GM19238 (cell line): ENCODE data around the gene COX6B2.

Experiments
- DNase-seq: peaks from one replicate; pipeline ENCODE4 v3.0.0; 2011; ENCODE audit warnings: low spot score; ENCODE audit not compliant: insufficient read length

COX6B2 gene

GRCh38 chr19:55383279-55384130 lies 29.0 kb upstream of the COX6B2 start:
- peak; percentile 82 for DNase-seq

- no peak for DNase-seq
These were observed 28.1 kb upstream of the COX6B2 start for GRCh38 chr19:55382522-55383054.

GRCh38 chr19:55382013-55382412 lies 27.5 kb upstream of the COX6B2 start:
- no peak for DNase-seq

- no peak for DNase-seq
These were observed 24.7 kb upstream of the COX6B2 start for GRCh38 chr19:55379174-55379573.

GRCh38 chr19:55377356-55378131 lies 23.0 kb upstream of the COX6B2 start:
- no peak for DNase-seq

GRCh38 chr19:55376241-55376933 lies 21.9 kb upstream of the COX6B2 start, which contains the start of gene TMEM190:
Gene TMEM190, plus strand, starts transcription at chr19:55376826. Its CDS starts 28 bp downstream, at chr19:55376854.
- DNase-seq = no peak

GRCh38 chr19:55373993-55374757 lies 19.7 kb upstream of the COX6B2 start:
- no peak for DNase-seq

- DNase-seq = no peak
These were observed 18.9 kb upstream of the COX6B2 start for GRCh38 chr19:55373306-55373992.

- DNase-seq = no peak
These were observed 18.0 kb upstream of the COX6B2 start for GRCh38 chr19:55372316-55373081.

GRCh38 chr19:55370305-55370988 lies 15.9 kb upstream of the COX6B2 start, which contains the start of gene IL11:
Gene IL11, minus strand, starts transcription at chr19:55370463. Its CDS starts 153 bp downstream, at chr19:55370310.
- DNase-seq = no peak

- peak; percentile 64 for DNase-seq
These were observed 15.3 kb upstream of the COX6B2 start for GRCh38 chr19:55369653-55370304.

- no peak for DNase-seq
These were observed 14.4 kb upstream of the COX6B2 start for GRCh38 chr19:55368701-55369563.

GRCh38 chr19:55368106-55368505 lies 13.6 kb upstream of the COX6B2 start:
- no peak for DNase-seq

- DNase-seq = no peak
These were observed 12.3 kb upstream of the COX6B2 start for GRCh38 chr19:55366790-55367189.

- DNase-seq = no peak
These were observed 11.4 kb upstream of the COX6B2 start for GRCh38 chr19:55365964-55366363.

GRCh38 chr19:55365245-55365644 lies 10.7 kb upstream of the COX6B2 start:
- no peak for DNase-seq

- DNase-seq = no peak
These were observed 8.6 kb upstream of the COX6B2 start, which contains the start of gene GARIN5B for GRCh38 chr19:55362990-55363716. Gene GARIN5B, minus strand, starts transcription at chr19:55363260. Its CDS starts 194 bp downstream, at chr19:55363066.
